SK-N-SH (cell line): ENCODE data around the gene PPP2R3C. TPM values are rescaled to one million over a fixed set of nuclear protein-coding genes. Genes with fewer than 3 reads are reported as not detected.

Source experiments
- CTCF ChIA-PET: fragments of 300-600, 350-600 bp; formaldehyde crosslinking; extraction: SDS; loops from one replicate; lab custom pipeline; 2021; lab: Yijun Ruan, JAX
- POLR2A ChIA-PET: fragments of 350-600 bp; sonication (Branson Sonifier 250); formaldehyde crosslinking; extraction: SDS; loops from one replicate; lab custom pipeline; 2020; ENCODE audit warnings: antibody characterized with exemption, inconsistent platforms; lab: Yijun Ruan, JAX
- DNase-seq: peaks from one replicate; pipeline ENCODE4 v3.0.0; 2012
- H2AFZ ChIP-seq: fragments of 200-600 bp; sonication (generic); 2 replicates; pipeline ENCODE4 v1.8.1; 2016; ENCODE audit warnings: antibody characterized with exemption, mild to moderate bottlenecking, low read depth
- H3F3A ChIP-seq: fragments of 200-600 bp; sonication (generic); replicated peaks from 2 replicates; pipeline ENCODE3; 2016; ENCODE audit warnings: antibody characterized with exemption, mild to moderate bottlenecking; ENCODE audit not compliant: insufficient read depth
- H3K27ac ChIP-seq, 2 experiments: fragments of 200-500 bp in 1 of 2; fragments of 200-600 bp in 1 of 2; sonication (Bioruptor generic) in 1 of 2; sonication (generic), shearing (Covaris generic) in 1 of 2; 2 replicates each; pipeline versions ENCODE4 v1.5.1 to v1.6.1; 2014 to 2016; ENCODE audit warnings: low read depth in 2 of 2, inconsistent platforms in 1 of 2, low read length in 1 of 2, mild to moderate bottlenecking in 1 of 2, mixed read lengths in 1 of 2
- H3K27me3 ChIP-seq: fragments of 200-600 bp; sonication (generic), shearing (Covaris generic); 2 replicates; pipeline ENCODE4 v1.6.1; 2016; ENCODE audit warnings: mixed run types; ENCODE audit not compliant: insufficient read depth
- H3K36me3 ChIP-seq, 2 experiments: fragments of 200-500 bp in 1 of 2; fragments of 200-600 bp in 1 of 2; sonication (Bioruptor generic) in 1 of 2; sonication (generic) in 1 of 2; replicated peaks in 1 of 2; 2 replicates each; pipeline versions ENCODE3 to v1.5.1; 2014 to 2016; ENCODE audit warnings: low read length in 1 of 2, mild to moderate bottlenecking in 1 of 2; ENCODE audit not compliant: insufficient read depth in 2 of 2, control insufficient read depth in 1 of 2
- H3K4me1 ChIP-seq, 2 experiments: fragments of 200-500 bp in 1 of 2; fragments of 200-600 bp in 1 of 2; sonication (Bioruptor generic) in 1 of 2; sonication (generic), shearing (Covaris generic) in 1 of 2; 2 replicates each; pipeline versions ENCODE4 v1.5.1 to v1.6.1; 2014 to 2016; ENCODE audit warnings: low read depth in 1 of 2, low read length in 1 of 2, mixed run types in 1 of 2; ENCODE audit not compliant: insufficient read depth in 2 of 2, control insufficient read depth in 1 of 2
- H3K4me2 ChIP-seq: fragments of 200-600 bp; sonication (generic), shearing (Covaris generic); 2 replicates; pipeline ENCODE4 v1.6.1; 2017; ENCODE audit warnings: mixed run types
- H3K4me3 ChIP-seq, 2 experiments: fragments of 200-500 bp in 1 of 2; fragments of 200-600 bp in 1 of 2; sonication (Bioruptor generic) in 1 of 2; sonication (generic), shearing (Covaris generic) in 1 of 2; 2 replicates each; pipeline versions ENCODE4 v1.5.1 to v1.8.1; 2014 to 2016; ENCODE audit warnings: low read depth in 2 of 2, inconsistent platforms in 1 of 2, low read length in 1 of 2, mild to moderate bottlenecking in 1 of 2, mixed read lengths in 1 of 2, moderate library complexity in 1 of 2
- H3K79me2 ChIP-seq: fragments of 200-600 bp; sonication (generic); 2 replicates; pipeline ENCODE4 v1.8.1; 2017; ENCODE audit warnings: mild to moderate bottlenecking; ENCODE audit not compliant: insufficient read depth
- H3K9ac ChIP-seq: fragments of 200-600 bp; sonication (generic); 2 replicates; pipeline ENCODE4 v1.6.1; 2017; ENCODE audit warnings: mixed run types
- H3K9me2 ChIP-seq: fragments of 200-600 bp; sonication (generic); 2 replicates; pipeline ENCODE4 v1.6.1; 2017; ENCODE audit warnings: mixed run types
- H3K9me3 ChIP-seq: fragments of 200-600 bp; sonication (generic); 2 replicates; pipeline ENCODE4 v1.6.1; 2017; ENCODE audit warnings: mixed run types, mild to moderate bottlenecking, moderate library complexity
- H4K20me1 ChIP-seq: fragments of 200-600 bp; sonication (generic); 2 replicates; pipeline ENCODE4 v1.6.1; 2017; ENCODE audit warnings: mild to moderate bottlenecking, mixed run types; ENCODE audit not compliant: insufficient read depth
- CHD2 ChIP-seq: fragments of 150-350 bp; IDR thresholded peaks from 2 replicates; pipeline ENCODE4 v1.6.1; 2018; ENCODE audit warnings: low read length; ENCODE audit not compliant: partially characterized antibody
- CTCF ChIP-seq: fragments of 200-600 bp; sonication (generic); IDR thresholded peaks from 2 replicates; pipeline ENCODE4 v1.6.1; 2017; ENCODE audit warnings: antibody characterized with exemption, mild to moderate bottlenecking, moderate library complexity
- ELF1 ChIP-seq: IDR thresholded peaks from 2 replicates; pipeline ENCODE4 v1.4.0; 2012
- EP300 ChIP-seq, 2 experiments: IDR thresholded peaks; 2 replicates each; pipeline versions ENCODE4 v1.4.0 to v1.6.1; 2012; ENCODE audit warnings: borderline replicate concordance in 1 of 2, low read depth in 1 of 2, low read length in 1 of 2
- EZH2phosphoT487 ChIP-seq: fragments of 200-600 bp; sonication (generic); IDR thresholded peaks from 2 replicates; pipeline ENCODE4 v1.6.1; 2017; ENCODE audit warnings: low read depth, mixed run types, mild to moderate bottlenecking, antibody characterized with exemption, moderate library complexity, borderline replicate concordance
- FOSL2 ChIP-seq: IDR thresholded peaks from 2 replicates; pipeline ENCODE4 v1.4.0; 2012; ENCODE audit warnings: low read depth, mild to moderate bottlenecking, moderate library complexity, borderline replicate concordance
- FOXJ3 ChIP-seq: sonication (generic); formaldehyde crosslinking; IDR thresholded peaks from 2 replicates; pipeline ENCODE4 v1.5.1; 2020; ENCODE audit warnings: mild to moderate bottlenecking, missing genetic modification reagents
- FOXM1 ChIP-seq: IDR thresholded peaks from 2 replicates; pipeline ENCODE4 v1.4.0; 2012; ENCODE audit warnings: low read depth, mild to moderate bottlenecking
- GABPA ChIP-seq: IDR thresholded peaks from 2 replicates; pipeline ENCODE4 v1.4.0; 2012; ENCODE audit warnings: low read depth, mild to moderate bottlenecking
- IRF3 ChIP-seq: fragments of 150-350 bp; IDR thresholded peaks from 2 replicates; pipeline ENCODE4 v1.6.1; 2016; ENCODE audit warnings: mild to moderate bottlenecking, low read depth, low read length
- JUND ChIP-seq: IDR thresholded peaks from 2 replicates; pipeline ENCODE4 v1.4.0; 2012
- MEF2A ChIP-seq: IDR thresholded peaks from 2 replicates; pipeline ENCODE4 v1.4.0; 2012; ENCODE audit warnings: low read depth, borderline replicate concordance
- PBX3 ChIP-seq: IDR thresholded peaks from 2 replicates; pipeline ENCODE4; 2012
- POLR2AphosphoS5 ChIP-seq: IDR thresholded peaks from 2 replicates; pipeline ENCODE4 v1.6.1; 2012; ENCODE audit warnings: low read depth, low read length
- RAD21 ChIP-seq: IDR thresholded peaks from 2 replicates; pipeline ENCODE4 v1.6.1; 2012; ENCODE audit warnings: mild to moderate bottlenecking, low read length
- REST ChIP-seq: IDR thresholded peaks from 2 replicates; pipeline ENCODE4 v1.6.1; 2012; ENCODE audit warnings: mild to moderate bottlenecking, low read depth, low read length, moderate library complexity
- RFX5 ChIP-seq: IDR thresholded peaks from 2 replicates; pipeline ENCODE4 v1.6.1; 2012; ENCODE audit warnings: mild to moderate bottlenecking, improper control_type of control experiment, low read length
- SIN3A ChIP-seq: IDR thresholded peaks from 2 replicates; pipeline ENCODE4 v1.6.1; 2012; ENCODE audit warnings: low read depth, mild to moderate bottlenecking, low read length, moderate library complexity, borderline replicate concordance
- TAF1 ChIP-seq: IDR thresholded peaks from 2 replicates; pipeline ENCODE4 v1.6.1; 2012; ENCODE audit warnings: low read depth, mild to moderate bottlenecking, low read length, moderate library complexity, borderline replicate concordance
- TCF12 ChIP-seq: IDR thresholded peaks from 2 replicates; pipeline ENCODE4 v1.4.0; 2012
- WGBS: methylation state at CpG from one replicate; pipeline ENCODE4 v1.1.6; 2017; ENCODE audit warnings: low lambda C conversion rate; 5-methylcytosine and 5-hydroxymethylcytosine counted together
- polyA plus RNA-seq, 3 experiments: library from polyadenylated mRNA; depleted of rRNA; stranded (reverse); fragments of >200 nt; gene quantifications; 2 replicates each; pipeline ENCODE4 v1.2.3, GENCODE V29; 2012
- TF ChIP-seq, protein P1 (sequence below): IDR thresholded peaks from 2 replicates; pipeline ENCODE4 v1.4.0; 2012; ENCODE audit warnings: low read depth, borderline replicate concordance

The PPP2R3C gene
- polyA plus RNA-seq, 1 of the 3 experiments (the other 2 are of a cell fraction): 6.2 TPM

DNA sequence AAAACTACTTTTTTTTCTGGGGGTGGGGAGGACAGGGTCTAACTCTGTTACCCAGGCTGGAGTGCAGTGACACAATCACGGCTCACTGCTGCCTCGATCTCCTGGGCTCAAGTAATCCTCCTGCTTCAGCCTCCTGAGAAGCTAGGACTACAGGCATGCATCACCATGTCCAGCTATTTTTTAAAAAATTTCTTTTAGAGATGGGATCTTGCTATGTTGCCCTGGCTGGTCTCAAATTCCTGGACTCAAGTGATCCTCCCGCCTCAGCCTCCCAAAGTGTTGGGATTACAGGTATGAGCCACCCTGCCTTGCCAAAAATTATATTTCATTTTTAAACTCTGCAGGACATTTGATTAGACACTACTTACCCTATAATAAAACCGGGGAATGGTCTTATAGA lies 5.5 kb downstream of the PPP2R3C start (continued):
- TF ChIP-seq, protein P1, sequence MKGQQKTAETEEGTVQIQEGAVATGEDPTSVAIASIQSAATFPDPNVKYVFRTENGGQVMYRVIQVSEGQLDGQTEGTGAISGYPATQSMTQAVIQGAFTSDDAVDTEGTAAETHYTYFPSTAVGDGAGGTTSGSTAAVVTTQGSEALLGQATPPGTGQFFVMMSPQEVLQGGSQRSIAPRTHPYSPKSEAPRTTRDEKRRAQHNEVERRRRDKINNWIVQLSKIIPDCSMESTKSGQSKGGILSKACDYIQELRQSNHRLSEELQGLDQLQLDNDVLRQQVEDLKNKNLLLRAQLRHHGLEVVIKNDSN: no peak
- TF ChIP-seq EP300 (IDR thresholded peaks at IDR 0.05; ENCODE audit: borderline replicate concordance in 1 of 2, low read depth in 1 of 2, low read length in 1 of 2): no peak
- no peak for TF ChIP-seq IRF3
- TF ChIP-seq GABPA: no peak
- TF ChIP-seq REST: no peak
- TF ChIP-seq FOXJ3 (CRISPR knock-in tag): no peak
- no peak for TF ChIP-seq MEF2A
- TF ChIP-seq FOSL2: no peak
- TF ChIP-seq TCF12: no peak
- no peak for TF ChIP-seq CTCF

DNA sequence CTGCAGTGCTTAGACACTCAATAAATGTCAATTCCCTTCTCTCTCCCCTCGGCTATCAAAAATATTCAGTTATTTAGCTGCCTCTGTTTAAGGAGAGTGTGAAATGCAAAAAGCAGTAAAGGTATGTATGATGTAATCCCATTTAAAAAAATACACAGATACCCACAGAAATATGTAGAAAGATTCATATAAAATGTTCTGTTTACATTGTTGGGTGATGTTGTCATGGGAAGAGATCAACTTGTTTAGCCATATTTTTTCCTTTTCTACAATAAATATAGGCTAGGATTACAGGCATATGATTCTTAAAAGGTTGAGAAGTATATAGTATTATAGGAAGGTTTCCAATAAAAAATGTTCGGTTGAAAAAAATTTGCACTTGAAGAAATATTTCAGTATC lies 7.8 kb downstream of the PPP2R3C start:
- no peak for DNase-seq
- Histone ChIP-seq H3K79me2 (peaks cover 32% of the 10 kb centered on the region), H3K36me3 (peaks cover 27 to 61% of the 10 kb centered on the region in 2 experiments), H3K9me3 (no peaks in the 10 kb centered on the region), H2AFZ (no peak overlapping the region), H3K4me1 (no peaks in the 10 kb centered on the region), H3F3A (no peaks in the 10 kb centered on the region), H3K27ac (no peak overlapping the region), H3K4me2 (no peak overlapping the region), H3K27me3 (no peaks in the 10 kb centered on the region), H3K4me3 (no peak overlapping the region), H3K9ac (no peak overlapping the region), H3K9me2 (no peaks in the 10 kb centered on the region), H4K20me1 (no peaks in the 10 kb centered on the region)
- POLR2A ChIA-PET: no interaction called here
- WGBS: 95% methylated on average over 2 of the region's 2 CpGs
- CTCF ChIA-PET: interaction anchor here (0.6 to 1.1 kb wide), 2 partner anchors 14 to 27 kb away, joined by 3 read pairs; no protein-coding TSS in a partner anchor
- TF ChIP-seq TAF1 (no peak), ELF1 (no peak), IRF3 (no peak), RFX5 (no peak), CHD2 (no peak), SIN3A (no peak), EZH2phosphoT487 (no peak), MEF2A (no peak), PBX3 (no peak), POLR2AphosphoS5 (no peak), FOXM1 (no peak), RAD21 (no peak), TCF12 (no peak), JUND (no peak)
- TF ChIP-seq, protein P1: no peak
